NCI-H187 treated with DMSO at 0.1 percent for 48 hours (cell line): ENCODE data around the gene JADE3.

Experiments
- DNase-seq: peaks from one replicate; lab custom pipeline; 2025; lab: John Stamatoyannopoulos, UW

Gene JADE3

GRCh38 chrX:47026198-47026597 lies 114.0 kb downstream of the JADE3 start:
- DNase-seq, result no peak

- DNase-seq, result no peak
Measured at GRCh38 chrX:47030339-47030738, 118.1 kb downstream of the JADE3 start.

DNA sequence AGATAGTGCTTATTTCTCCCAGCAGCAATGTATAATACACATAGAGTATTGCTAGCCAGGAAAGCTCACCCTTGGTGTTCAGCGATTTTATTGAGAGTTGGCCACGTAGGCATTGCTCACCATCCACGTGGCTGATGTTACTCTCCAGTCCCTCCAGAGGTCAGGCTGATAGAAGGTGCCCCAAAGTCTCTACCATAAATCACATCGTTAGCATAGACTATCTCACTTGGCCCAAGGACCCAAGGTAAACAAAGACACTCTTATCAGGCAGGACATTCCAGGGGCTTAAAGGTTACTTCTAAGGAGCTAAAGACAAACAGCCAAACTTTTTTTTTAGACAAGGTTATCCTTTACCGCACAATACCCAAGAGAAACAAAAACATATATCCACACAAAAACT lies 135.8 kb downstream of the JADE3 start:
- no peak for DNase-seq

- DNase-seq, result no peak
Measured at GRCh38 chrX:47059142-47059874, 147.1 kb downstream of the JADE3 start.

DNA sequence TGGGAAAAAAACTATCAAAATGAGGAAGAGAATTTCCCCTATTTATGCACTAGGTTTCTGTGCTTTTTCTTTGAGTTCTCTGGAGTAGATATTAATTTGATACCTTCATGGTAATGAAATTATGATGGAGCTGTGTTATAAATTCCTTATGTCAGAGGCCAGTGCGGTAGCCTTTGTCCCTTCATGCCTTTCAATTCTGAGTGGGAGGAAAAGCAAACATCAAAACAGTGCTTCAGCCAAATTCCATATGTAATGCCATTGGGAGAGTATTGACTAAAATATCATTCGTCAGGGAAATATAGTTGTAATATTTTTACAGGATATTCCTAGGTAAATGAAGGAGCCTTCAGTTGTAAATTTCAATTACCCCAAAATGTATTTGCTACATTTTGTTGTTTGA lies 148.5 kb downstream of the JADE3 start:
- no peak for DNase-seq

DNA sequence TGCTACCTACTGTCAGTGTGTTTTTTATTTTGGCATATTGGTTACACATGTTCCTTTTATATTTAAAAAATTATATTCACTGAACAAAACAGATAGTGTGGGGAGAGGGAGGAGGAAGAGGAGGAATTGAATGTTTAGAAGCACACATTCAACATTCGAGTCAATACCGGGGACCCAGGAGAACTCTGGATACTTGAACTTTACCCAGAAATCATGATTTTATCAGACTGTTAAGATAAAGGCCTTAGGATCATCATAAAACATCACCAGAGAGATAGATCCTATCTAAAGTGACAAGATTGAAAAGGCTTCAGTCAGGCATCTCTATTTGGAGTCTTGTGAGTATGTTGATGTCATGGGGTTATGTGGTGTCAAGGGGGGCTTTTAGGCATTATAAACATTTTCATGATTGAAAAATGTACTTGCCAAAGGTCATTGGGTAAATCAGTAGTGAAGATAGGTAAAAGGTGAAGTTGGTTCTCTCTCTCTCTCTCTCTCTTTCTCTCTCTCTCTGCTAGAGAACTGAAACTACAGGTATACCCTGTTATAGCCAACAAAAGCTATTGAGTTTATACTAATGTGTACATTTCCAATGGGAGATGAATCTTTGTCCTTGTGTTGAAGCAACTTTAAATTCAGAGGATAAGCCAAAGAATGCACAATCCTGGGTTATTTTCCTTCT lies 149.2 kb downstream of the JADE3 start:
- no peak for DNase-seq

DNA sequence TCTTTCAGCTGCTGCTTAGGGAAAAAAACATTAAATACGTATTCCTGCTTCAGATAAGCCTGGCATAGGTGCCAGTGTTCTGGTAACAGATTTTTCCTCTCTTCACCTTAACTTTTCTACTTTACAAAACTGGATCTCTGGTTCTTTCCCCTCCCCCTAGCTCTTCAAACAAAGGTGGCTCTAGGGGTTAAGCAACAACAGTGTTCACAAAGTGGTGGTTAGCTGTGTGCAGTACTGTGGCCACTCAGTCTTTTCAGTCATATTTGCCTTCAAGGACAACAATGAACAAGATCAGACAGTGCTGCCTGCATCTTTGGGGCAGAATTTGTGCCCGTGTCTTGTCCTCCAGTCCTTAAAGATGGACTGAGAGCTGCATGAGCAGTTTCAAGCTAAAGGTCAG lies 151.0 kb downstream of the JADE3 start:
- DNase-seq, result no peak

DNA sequence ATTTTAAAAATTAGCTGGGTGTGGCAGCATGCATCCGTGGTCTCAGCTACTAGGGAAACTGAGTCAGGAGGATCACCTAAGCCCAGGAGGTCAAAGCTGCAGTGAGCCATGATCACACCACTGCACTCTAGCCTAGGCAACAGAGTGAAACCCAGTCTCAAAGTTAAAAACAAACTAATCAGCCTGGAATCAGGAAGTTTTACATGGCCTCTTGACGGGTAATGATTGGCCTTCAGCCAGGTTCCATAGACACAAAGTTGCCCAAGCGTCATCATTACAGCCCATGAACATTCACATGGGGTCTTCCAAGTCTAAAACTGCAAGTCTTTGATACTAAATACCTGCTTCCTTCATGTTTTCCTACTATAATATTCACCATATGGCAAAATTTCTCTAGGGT lies 156.0 kb downstream of the JADE3 start:
- no peak for DNase-seq

DNA sequence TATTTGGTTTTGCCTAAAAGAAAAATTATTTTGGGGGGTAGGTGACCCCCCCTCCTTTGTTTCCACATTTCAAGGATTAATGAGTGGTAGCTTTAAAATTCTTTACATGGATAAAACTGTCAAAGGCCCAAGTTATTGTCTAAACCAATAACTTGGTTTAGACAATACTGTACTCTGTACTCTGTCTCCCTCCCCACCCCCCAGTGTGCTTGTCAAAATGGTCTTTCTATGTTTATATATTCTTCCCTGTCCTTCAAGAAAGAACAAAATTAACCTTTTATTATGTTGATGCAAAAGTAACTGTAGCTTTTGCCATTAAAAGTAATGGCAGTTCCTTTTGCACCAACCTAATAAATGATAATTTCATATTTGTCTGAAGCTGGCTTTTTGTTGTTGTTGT lies 156.5 kb downstream of the JADE3 start:
- DNase-seq, result no peak

DNA sequence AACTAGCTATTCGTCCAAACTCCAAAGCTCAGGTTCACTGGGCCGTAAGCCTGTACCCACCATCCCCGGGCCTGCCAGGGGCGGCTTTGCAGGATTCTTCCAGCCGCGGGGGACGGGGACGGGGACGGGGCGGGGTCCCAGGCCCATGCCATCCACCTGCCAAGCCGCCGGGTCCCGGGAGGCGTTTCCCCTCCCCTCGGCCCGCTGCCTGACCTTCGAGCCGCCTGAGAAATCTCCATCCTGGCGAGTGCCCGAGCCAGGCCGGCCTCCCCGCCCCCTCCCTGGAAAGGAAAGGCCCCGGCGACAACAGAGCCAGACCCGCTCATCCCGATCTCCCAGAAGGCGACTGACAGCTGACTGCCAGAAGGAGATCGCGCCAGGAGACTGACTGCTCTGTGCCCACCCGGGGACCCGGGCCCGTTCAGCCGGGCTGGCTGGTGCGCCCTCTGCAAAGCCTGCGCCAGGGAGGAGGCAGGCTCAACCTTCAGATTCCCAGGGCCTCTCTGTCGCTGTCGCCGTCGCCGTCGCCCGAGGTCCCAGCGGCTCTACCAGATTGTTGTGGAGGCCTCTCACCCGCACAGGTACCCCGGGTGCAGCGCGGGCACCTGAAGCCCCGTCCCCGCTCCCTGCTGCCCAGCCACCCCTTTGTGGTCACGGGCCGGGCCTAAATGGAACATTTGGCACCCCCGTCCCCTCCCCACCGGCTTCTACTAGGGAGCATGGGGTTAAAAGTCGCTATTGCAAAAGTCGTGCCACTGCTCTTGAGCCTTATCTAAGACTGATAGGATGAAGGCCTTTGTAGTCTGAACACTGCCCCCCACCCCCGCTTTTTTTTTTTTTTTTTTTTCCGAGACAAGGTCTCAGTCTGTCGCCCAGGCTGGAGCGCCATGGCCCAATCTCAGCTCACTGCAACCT lies 166.2 kb downstream of the JADE3 start, which contains the start of gene RGN:
TSS of gene RGN (plus strand) at position 315 of the 915 bp plus-strand sequence. CDS start 2,702 bp downstream, outside the sequence.
- DNase-seq, result no peak

DNA sequence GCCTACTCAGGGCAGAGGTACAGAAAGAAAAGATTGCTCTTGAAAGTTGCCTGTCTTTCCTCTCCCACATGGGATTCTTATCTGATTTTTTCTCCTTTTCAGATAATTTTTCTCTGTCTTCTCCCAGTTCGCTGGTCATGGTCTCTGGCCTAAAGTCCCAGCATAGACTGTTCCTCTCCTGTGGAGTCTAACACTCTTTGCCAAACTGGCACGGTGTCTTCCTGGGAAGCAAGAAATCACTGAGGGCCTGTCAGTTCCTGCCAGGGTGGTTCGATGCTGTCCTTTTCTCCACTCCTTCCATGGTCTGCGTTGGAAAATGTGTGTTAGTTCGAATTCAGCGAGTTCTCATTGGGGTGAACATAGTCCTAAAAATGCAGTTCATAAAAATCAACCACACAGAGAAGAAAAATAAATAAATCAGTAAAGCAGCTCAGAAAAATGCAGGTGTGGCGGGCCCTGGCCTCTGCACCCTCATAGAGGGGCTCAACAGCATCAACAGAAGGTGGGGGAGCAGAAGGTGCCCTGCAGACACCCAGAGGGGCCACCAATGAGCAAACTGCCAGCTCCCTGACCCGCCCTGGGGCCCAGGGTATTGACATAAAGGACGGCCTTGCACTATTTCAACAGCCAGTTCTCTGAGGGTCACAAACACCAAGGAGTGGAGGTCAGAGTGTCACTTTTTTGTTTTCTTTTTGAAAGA lies 168.1 kb downstream of the JADE3 start:
- DNase-seq, result no peak

GRCh38 chrX:47080915-47081236 lies 168.7 kb downstream of the JADE3 start:
- no peak for DNase-seq

DNA sequence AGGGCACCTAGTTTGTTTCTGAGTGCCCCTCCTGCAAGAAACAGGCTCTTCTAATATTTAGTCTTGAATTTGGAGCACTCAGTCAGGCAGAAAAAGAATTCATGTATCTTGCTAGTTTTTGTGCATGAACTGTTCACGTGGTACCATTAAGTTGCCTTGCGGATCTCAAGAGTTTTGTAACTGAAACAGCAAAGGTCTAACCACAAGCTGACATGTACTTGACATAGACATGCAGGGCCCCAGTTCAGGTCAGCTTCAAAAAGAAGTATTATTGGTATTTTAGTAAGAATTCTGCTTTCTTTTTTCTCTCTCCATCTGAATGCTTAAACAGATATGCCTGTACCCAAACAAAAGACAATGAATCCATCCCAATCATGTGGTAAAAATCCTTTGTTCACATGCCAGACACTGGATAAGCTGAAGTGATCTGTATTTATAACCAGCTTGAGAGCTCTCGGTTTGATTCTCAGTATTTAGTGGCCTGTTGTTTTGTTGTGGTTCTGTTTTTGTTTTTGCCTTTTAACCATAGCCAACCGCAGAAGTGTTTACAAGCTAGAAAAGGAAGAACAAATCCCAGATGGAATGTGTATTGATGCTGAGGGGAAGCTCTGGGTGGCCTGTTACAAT lies 179.0 kb downstream of the JADE3 start:
- DNase-seq, result no peak

GRCh38 chrX:47093248-47093647 lies 181.0 kb downstream of the JADE3 start:
- no peak for DNase-seq

- DNase-seq, result no peak
Measured at GRCh38 chrX:47093860-47094259, 181.6 kb downstream of the JADE3 start.

DNA sequence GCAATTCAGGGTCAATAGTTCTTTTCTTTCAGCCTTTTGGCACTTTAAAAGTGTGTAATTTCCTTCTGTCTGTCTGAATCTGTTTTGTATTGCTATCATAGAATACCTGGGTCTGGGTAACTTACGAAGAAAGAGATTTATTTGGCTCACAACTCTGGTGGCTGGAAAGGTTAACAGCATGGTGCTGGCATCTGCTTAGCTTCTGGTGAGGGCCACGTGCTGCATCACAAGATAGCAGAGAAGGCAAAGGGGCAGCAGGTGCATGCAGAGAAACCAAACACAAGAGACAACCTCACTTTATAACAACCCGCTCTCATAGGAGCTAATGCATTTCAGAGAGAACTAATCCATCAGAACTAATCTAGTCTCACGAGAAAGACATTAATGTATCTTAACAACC lies 184.8 kb downstream of the JADE3 start:
- no peak for DNase-seq

- no peak for DNase-seq
Measured at GRCh38 chrX:47098338-47099094, 186.3 kb downstream of the JADE3 start.

- DNase-seq, result no peak
Measured at GRCh38 chrX:47101206-47101605, 189.0 kb downstream of the JADE3 start.
